ENCODE measurements around the gene WWTR1.

WWTR1 gene

GRCh38 chr3:149577801-149578200 lies 80.0 kb downstream of the WWTR1 start:
- no peak overlapping the region for H3K4me3 ChIP-seq (ENCODE audit: low read depth, low read length)
- TF ChIP-seq, protein P1, sequence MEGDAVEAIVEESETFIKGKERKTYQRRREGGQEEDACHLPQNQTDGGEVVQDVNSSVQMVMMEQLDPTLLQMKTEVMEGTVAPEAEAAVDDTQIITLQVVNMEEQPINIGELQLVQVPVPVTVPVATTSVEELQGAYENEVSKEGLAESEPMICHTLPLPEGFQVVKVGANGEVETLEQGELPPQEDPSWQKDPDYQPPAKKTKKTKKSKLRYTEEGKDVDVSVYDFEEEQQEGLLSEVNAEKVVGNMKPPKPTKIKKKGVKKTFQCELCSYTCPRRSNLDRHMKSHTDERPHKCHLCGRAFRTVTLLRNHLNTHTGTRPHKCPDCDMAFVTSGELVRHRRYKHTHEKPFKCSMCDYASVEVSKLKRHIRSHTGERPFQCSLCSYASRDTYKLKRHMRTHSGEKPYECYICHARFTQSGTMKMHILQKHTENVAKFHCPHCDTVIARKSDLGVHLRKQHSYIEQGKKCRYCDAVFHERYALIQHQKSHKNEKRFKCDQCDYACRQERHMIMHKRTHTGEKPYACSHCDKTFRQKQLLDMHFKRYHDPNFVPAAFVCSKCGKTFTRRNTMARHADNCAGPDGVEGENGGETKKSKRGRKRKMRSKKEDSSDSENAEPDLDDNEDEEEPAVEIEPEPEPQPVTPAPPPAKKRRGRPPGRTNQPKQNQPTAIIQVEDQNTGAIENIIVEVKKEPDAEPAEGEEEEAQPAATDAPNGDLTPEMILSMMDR (IDR thresholded peaks at IDR 0.05; ENCODE audit: low read depth, low read length, missing control alignments): no peak
- DNase-seq (ENCODE audit: low read depth): no peak

GRCh38 chr3:149575961-149576564 lies 81.8 kb downstream of the WWTR1 start:
- DNase-seq (ENCODE audit: low read depth): no peak
- TF ChIP-seq, protein P1 (IDR thresholded peaks at IDR 0.05; ENCODE audit: low read depth, low read length, missing control alignments): no peak
- no peak overlapping the region for H3K4me3 ChIP-seq (ENCODE audit: low read depth, low read length)

DNA sequence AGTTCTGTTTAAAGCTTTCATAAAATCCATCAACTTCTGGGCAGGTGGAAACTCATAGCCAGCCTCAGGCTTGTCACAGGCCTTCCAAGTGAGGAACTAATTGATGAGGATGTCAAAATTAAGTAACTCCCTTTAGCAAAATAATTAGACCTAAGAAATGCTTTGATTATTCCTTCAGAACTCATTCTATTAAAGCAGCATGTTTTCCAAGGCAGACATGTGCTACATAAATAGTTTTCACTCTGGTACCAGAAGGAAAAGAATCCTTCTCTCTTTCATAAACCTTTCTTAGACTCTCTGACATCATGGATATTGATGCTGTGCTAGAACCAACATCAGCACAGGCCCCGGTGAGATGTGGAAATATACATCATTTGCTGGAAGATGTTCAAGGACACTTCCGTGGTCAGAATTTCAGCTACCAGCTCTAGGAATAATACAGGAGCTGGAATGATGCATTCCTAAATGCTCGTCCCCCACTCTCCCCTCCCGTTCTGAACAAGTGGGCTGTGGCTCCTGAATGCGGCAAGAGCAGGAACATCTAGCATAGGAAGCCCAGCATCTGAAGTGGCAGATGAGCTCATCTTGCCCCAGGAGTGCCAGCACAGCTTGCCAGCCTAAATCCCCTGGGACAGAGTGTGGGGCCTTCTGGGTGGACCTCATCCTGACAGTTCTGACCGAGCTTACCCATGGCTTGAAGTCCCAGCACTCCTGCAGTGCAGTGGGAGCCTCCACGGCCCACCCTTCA lies 82.4 kb downstream of the WWTR1 start:
- TF ChIP-seq, protein P1 (IDR thresholded peaks at IDR 0.05; ENCODE audit: low read depth, low read length, missing control alignments): no peak
- H3K4me3 ChIP-seq (ENCODE audit: low read depth, low read length): no peak overlapping the region
- DNase-seq (ENCODE audit: low read depth): no peak

DNA sequence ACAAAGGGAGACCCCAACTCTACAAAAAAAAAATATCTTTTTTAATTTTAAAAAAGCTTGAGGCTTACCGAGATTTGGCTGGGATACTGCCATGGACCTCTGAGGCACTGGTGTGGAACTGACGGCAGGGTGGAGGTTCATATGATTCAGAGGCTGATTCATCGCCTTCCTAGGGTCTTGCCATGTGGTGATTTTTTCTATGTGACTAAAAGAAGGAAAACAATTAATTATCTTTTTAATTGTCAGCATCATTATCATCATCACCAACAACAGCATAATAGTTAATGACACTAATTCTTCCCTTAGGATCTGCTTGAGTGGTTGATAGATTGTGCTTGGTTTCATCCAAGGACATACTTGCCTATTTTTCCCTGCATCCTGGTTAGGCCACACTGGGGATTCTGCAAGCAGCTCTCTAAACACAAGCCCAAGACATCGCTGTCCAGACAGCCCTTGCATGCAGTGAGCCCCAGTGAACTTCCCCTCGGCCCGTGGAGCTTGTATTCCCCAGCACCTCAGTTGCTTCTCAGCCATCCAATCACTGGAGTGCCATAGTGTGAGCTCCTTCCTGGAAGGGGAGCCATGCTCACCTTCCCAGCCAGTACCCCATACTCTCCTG lies 84.9 kb downstream of the WWTR1 start:
- H3K4me3 ChIP-seq (ENCODE audit: low read depth, low read length): no peak overlapping the region
- DNase-seq (ENCODE audit: low read depth): no peak
- TF ChIP-seq, protein P1 (IDR thresholded peaks at IDR 0.05; ENCODE audit: low read depth, low read length, missing control alignments): no peak

- DNase-seq (ENCODE audit: low read depth): no peak
- TF ChIP-seq, protein P1 (IDR thresholded peaks at IDR 0.05; ENCODE audit: low read depth, low read length, missing control alignments): no peak
- no peak overlapping the region for H3K4me3 ChIP-seq (ENCODE audit: low read depth, low read length)
These were observed 86.4 kb downstream of the WWTR1 start for GRCh38 chr3:149571381-149571780.

GRCh38 chr3:149570016-149570415 lies 87.8 kb downstream of the WWTR1 start:
- DNase-seq (ENCODE audit: low read depth): no peak
- TF ChIP-seq, protein P1 (IDR thresholded peaks at IDR 0.05; ENCODE audit: low read depth, low read length, missing control alignments): no peak

More at GRCh38 chr3:149570016-149570415, 87.8 kb downstream of the WWTR1 start:
- H3K4me3 ChIP-seq (ENCODE audit: low read depth, low read length): no peak overlapping the region
